ENCODE measurements around the gene LZTFL1. TPM values are rescaled to one million over a fixed set of nuclear protein-coding genes. Genes with fewer than 3 reads are reported as not detected.

LZTFL1 gene
- total RNA-seq, 2 donors from 2014 or later, result 8.3 to 8.9 TPM

DNA sequence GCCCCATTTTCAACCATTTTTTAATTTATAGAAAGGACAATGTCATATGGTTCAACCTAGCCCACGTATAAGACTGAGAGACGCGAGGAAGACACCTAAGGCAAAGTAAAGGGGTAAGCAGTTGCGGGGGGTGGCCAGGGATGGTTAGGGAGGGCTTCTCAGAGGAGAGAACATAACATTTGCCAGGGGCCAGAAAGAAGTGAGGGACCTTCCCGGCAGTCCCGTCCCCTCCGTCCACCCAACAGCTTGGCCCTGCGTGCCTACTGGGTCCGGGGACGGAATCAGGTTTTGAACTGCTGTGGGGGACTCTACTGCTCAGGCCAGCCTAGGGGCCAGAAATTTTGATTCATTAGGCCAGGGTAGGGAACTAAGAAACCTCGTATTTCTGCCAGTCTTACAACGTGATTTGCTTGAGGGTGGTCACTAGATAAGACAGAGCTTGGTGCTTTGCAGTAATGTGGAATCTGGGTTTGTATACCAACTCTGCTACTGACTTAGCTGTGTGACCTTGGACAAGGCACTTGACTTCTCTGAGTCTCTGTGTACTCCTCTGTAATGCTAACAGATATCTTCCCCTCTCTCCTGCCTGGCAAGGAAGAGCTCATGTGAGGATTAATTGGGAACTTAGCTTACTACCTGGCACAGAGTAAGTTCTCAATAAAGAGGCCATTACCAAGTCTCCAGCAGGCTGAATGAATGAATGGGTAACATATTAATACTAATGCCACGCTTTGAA is 44.8 kb downstream of the LZTFL1 start:
- Histone ChIP-seq H3K36me3 (no peaks in the 10 kb centered on the region), H3K27me3 (peaks cover 0 to 9% of the 10 kb centered on the region in 2 donors), H3K9me3 (no peaks in the 10 kb centered on the region), H3K4me3 (peak overlapping the region in 1 of 2 donors; percentile 47), H3K4me1 (peaks cover 0 to 11% of the 10 kb centered on the region in 2 donors), H3K27ac (no peak overlapping the region)
- DNase-seq (ENCODE audit: low spot score), result no peak
- TF ChIP-seq, protein P1, sequence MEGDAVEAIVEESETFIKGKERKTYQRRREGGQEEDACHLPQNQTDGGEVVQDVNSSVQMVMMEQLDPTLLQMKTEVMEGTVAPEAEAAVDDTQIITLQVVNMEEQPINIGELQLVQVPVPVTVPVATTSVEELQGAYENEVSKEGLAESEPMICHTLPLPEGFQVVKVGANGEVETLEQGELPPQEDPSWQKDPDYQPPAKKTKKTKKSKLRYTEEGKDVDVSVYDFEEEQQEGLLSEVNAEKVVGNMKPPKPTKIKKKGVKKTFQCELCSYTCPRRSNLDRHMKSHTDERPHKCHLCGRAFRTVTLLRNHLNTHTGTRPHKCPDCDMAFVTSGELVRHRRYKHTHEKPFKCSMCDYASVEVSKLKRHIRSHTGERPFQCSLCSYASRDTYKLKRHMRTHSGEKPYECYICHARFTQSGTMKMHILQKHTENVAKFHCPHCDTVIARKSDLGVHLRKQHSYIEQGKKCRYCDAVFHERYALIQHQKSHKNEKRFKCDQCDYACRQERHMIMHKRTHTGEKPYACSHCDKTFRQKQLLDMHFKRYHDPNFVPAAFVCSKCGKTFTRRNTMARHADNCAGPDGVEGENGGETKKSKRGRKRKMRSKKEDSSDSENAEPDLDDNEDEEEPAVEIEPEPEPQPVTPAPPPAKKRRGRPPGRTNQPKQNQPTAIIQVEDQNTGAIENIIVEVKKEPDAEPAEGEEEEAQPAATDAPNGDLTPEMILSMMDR (IDR thresholded peaks at IDR 0.05), result no peak

DNA sequence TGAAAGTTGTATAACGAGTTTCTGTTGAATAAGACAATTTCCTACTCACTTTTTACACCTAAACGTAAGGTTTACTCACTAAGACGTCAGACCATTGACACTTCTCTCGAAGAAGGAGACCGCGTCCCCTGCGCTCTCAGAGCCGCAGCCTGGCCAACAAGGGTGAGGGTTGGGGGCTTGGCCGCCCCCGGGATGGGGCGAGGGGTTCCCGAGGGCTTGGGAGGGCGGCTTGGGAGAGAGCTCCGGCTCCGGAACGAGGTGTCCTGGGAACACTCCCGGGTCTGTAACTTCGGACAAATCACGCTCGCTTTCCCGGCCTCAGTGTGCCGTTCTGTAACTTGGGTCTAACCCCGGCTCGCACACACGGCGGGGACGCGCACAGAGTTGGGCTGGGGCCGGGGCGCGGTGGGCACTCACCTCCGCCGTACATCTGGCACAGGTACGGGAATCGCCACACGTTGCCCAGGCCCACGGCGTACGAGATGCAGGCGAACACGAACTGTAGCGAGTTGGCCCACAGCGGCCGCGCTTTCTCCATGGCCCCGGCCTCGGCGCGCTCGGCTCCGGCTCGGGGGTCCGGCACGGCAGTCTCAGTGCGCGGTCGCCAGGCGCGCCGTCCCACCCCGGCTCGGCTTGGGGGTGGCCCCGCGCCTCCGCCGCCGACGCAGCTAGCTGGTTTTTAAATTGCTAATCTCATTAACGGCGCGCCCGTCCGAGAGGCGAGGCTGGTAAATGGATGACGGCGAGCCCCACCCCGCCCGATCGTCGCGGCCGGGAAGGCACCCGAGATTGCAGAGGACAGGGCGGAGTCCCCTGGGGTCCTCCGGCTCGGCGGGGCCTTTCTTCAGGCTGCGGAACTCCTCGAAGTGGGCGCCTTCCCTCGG is 45.8 kb downstream of the LZTFL1 start, which contains the start of gene SLC6A20:
Gene SLC6A20, minus strand, starts transcription at position 655 of the 884 bp plus-strand sequence. Its CDS starts 117 bp downstream, at position 538.
- Histone ChIP-seq H3K4me1 (peaks cover 0 to 11% of the 10 kb centered on the region in 2 donors), H3K9me3 (no peaks in the 10 kb centered on the region), H3K27me3 (peaks cover 0 to 9% of the 10 kb centered on the region in 2 donors), H3K27ac (no peak within 1 kb of the TSS), H3K4me3 (peak within 1 kb of the TSS; percentile 28 to 47), H3K36me3 (no peaks in the 10 kb centered on the region)
- no peak for DNase-seq (ENCODE audit: low spot score)
- TF ChIP-seq, protein P1 (IDR thresholded peaks at IDR 0.05), result no peak

DNA sequence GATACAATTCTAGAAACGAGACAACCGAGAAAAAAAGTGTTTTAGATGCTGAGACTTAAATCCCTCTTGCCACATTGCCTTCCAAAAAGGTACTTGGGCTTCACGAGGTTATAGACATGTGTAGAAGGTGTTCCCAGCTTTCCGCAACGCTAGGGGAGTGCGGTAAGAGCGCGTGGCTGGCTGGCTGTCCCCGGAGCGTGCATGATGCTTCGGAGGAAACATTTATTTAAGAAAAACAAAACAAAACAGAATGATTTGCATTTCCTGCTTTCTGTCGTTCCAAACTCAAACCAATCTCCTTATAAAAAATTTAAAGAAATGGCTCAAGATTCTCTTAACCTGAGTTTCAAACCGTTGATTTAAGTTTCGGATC is 46.4 kb downstream of the LZTFL1 start:
- H3K4me1 ChIP-seq, result peaks cover 0 to 11% of the 10 kb centered on the region in 2 donors
- H3K27ac ChIP-seq, result no peak overlapping the region
- TF ChIP-seq, protein P1 (IDR thresholded peaks at IDR 0.05), result no peak
- peak overlapping the region in 1 of 2 donors; percentile 47 for H3K4me3 ChIP-seq
- no peak for DNase-seq (ENCODE audit: low spot score)
- peaks cover 0 to 9% of the 10 kb centered on the region in 2 donors for H3K27me3 ChIP-seq
- H3K9me3 ChIP-seq, result no peaks in the 10 kb centered on the region
- no peaks in the 10 kb centered on the region for H3K36me3 ChIP-seq

- Histone ChIP-seq H3K9me3 (peaks cover 0 to 6% of the 10 kb centered on the region in 2 donors), H3K4me1 (peaks cover 0 to 11% of the 10 kb centered on the region in 2 donors), H3K27me3 (peaks cover 0 to 9% of the 10 kb centered on the region in 2 donors), H3K4me3 (no peak overlapping the region), H3K27ac (no peak overlapping the region), H3K36me3 (no peaks in the 10 kb centered on the region)
- no peak for DNase-seq (ENCODE audit: low spot score)
- TF ChIP-seq, protein P1 (IDR thresholded peaks at IDR 0.05), result no peak
Observed at GRCh38 chr3:45794660-45795059, 47.3 kb downstream of the LZTFL1 start.

DNA sequence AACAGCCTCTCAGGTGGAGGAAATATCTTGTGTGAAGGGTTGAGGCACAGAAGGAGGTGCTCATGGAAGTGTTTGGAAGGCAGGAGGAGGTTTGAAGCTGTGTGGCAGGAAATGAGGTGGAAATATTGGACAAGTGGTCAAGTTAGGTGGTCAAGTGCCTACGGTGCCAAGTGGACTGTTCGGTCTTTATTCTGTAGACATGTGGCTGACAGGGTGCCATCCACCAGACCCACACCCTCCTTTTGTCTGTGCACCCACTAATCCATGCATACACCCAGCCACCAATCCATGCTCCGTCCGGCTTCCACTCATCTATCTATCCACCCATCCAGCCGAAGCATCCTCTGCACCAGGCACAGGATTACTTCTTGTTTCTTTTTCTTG is 47.8 kb downstream of the LZTFL1 start:
- Histone ChIP-seq H3K9me3 (peaks cover 0 to 11% of the 10 kb centered on the region in 2 donors), H3K4me1 (peaks cover 0 to 11% of the 10 kb centered on the region in 2 donors), H3K36me3 (no peaks in the 10 kb centered on the region), H3K27ac (no peak overlapping the region), H3K27me3 (peaks cover 0 to 9% of the 10 kb centered on the region in 2 donors), H3K4me3 (no peak overlapping the region)
- DNase-seq (ENCODE audit: low spot score), result peak; percentile 38
- TF ChIP-seq, protein P1 (IDR thresholded peaks at IDR 0.05), result no peak
